Stimulated activated CD4-positive, alpha-beta T cell treated with anti-CD3 and anti-CD28 coated beads, Interleukin-4, amount 100 ng/mL, for 48 hours (primary cell): Measurements from ENCODE around the gene KCNAB2.

Experiments used
- DNase-seq, 2 donors: peaks; one replicate each; pipeline ENCODE4 v3.0.0-alpha.2; 2020; ENCODE audit warnings: low read depth in 2 of 2

The KCNAB2 gene

DNA sequence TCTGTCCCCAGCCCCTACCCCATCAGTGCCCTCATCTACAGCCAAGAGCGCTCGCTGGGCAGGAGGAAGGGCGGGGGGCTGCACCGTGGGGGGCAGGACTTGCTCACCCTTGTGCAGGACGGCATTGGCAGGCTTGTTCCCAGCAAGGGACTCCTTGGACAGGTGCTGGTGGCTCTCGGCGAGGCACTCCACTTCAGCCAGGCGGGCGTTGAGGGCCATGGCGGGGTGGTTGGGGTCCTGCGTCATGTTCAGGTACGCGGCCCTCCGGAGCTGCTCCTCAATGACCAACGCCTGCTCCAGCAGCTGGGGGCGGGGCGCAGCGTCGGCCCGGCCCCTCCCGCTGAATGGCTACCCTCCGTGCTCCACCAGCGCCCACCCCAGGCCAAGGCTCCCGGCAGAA is 64.0 kb downstream of the KCNAB2 start:
- DNase-seq: no peak

DNA sequence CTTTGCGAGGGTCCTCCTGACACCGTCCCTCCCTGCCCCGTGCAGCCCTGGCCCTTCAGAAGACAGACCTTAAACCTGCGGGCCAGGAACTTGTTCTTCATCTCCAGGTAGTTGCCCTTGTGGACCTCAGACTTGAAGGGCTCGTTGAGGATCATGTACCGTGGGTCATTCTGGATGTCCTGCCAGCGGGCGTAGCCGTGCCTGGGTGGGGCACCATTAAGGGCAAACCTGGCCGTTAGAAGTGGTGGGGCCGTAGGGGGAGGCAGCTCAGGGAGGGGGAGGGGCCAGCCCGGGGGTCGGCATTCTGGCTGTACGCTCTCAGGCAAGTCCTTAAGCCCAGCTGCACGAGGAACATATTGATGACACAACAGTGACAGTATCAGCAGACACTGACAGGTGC is 64.6 kb downstream of the KCNAB2 start:
- DNase-seq: no peak

GRCh38 chr1:6111571-6111970 is 65.9 kb downstream of the KCNAB2 start:
- no peak for DNase-seq

DNA sequence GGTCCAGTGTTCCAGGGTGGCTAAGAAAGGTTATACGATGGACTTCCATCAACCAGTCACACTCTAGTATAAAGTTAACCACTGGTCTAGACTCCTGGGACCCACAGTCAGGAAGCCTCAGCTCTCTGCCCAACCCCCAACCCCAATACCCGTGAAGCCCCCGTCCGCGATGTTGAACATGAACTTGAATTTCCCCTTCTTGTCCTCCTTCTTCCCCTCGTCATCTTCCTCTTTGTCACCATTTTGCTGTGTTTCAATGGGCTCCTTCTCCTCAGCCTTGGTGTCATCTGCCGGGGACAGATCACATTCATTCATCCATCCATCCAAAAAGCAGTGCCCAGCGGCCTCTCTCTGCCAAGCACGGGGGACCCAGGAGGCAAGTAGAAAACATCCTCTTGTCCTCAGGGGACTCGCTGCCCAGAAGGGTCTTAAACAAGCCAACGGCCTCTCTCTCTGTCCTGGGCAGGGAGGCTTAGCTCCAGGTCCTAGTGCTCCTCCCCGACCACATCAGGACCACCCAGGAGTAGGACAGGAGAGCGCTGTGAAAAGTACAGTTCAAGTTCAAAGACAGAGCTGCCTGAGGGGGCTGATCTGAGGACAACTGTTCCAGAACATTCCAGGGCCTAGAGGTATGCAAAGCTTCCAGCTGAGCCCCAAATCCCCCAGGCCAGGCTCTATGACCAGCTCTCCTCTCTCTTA is 66.5 kb downstream of the KCNAB2 start:
- DNase-seq: no peak

GRCh38 chr1:6112690-6113005 is 67.0 kb downstream of the KCNAB2 start:
- no peak for DNase-seq

DNA sequence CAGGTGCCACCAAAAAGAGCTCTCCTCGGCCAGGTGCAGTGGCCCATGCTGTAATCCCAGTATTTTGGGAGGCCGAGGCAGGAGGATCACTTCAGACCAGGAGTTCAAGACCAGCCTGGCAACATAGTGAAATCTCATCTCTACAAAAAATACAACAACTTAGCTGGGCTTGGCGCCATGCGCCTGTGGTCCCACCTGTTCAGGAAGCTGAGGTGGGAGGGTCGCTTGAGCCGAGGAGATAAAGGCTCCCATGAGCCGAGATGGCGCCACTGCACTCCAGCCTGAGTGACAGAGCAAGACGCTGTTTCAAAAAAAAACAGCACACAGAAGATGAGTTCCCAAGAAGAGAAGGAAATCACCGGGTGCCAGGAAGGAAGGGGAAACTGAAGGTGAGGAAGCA is 67.4 kb downstream of the KCNAB2 start:
- DNase-seq: no peak

GRCh38 chr1:6113745-6114144 is 68.1 kb downstream of the KCNAB2 start:
- DNase-seq: no peak

DNA sequence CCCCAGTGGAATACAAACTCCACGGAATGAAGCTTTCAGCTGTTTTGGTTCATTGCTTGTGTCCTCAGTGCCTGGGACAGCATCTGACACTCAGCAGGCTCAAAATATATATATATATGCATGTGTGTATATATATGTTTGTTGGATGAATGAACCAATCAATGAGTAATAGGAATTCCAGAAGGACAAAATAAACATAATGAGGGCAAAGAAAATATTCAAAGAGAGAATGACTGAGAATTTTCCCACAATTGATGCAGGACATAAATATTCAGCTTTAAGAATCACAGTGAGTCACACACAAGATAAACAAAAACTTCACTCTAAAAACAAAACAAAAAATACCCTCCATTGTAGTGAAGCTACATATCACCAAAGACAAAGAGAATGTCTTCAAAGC is 70.4 kb downstream of the KCNAB2 start:
- DNase-seq: no peak

- no peak for DNase-seq
Measured at GRCh38 chr1:6117064-6117463, 71.4 kb downstream of the KCNAB2 start.

GRCh38 chr1:6117624-6118023 is 71.9 kb downstream of the KCNAB2 start:
- no peak for DNase-seq

GRCh38 chr1:6118415-6118814 is 72.7 kb downstream of the KCNAB2 start:
- no peak for DNase-seq

- no peak for DNase-seq
Measured at GRCh38 chr1:6121021-6121421, 75.3 kb downstream of the KCNAB2 start.

- DNase-seq: no peak
Measured at GRCh38 chr1:6121651-6122370, 76.1 kb downstream of the KCNAB2 start.

DNA sequence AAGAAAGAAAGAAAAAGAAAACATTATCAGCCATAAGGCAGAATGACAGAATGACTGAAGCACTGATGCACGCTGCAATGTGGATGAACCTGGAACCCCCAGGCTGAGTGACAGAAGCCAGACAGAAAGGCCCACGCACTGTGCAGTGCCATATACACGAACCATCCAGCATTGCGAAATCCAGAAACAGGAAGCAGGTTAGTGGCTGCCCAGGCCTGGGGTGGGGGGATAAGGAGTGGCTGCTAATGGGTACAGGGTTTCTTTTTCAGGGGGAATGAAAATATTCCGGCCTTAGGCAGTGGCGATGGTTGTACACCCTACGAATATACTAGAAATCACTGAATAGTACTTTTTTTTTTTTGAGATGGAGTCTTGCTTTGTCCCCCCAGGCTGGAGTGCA is 77.4 kb downstream of the KCNAB2 start:
- no peak for DNase-seq

DNA sequence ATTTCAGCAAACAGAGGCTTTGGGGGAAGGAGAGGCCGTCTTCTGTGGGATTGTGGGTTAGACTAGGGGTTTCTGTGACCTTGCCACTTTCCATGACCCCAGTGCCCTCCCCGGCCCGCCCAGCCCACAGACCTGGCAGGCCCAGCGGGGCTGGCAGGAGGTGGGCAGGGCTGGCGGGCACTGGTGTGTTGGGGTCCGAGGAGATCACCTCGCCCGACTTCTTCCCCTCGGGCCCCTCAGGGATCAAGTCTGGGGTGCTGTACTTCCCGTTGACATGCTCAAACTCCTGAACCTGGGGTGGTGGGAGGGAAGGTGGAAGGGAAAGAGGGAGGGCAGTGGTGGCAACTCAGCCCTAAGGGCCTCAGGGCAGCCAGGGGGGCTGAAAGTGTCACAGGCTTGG is 78.1 kb downstream of the KCNAB2 start:
- no peak for DNase-seq

GRCh38 chr1:6124341-6124740 is 78.7 kb downstream of the KCNAB2 start:
- DNase-seq: no peak

DNA sequence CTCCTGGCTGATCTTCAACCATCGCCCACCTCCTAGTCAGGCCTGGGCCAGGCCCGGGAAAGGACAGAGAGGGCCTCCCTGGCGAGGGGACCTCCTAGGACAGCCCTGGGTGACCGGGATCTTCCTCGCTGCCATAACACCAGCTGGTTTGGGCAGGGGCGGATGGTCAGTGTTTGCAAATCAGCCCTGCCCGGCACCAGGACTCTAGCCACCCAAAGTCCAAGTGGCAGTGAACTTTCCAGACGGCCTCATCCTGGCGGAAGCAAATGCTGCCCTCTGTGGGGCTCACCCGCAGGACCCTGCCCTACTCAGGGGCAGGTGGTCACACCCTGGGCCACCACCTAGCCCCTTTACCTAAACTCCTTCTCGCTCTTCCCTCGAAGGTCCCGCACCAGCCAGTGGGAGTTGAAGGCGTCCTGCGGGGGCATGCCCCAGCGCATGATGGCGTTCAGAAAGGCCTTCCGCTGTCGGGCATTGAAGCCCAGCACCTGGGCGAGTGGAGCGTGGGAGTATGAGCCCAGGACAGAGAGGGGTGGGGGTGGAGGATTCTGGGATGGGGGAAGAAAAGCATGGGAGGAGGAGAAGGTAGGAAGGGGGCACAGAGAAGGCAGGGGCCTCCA is 79.2 kb downstream of the KCNAB2 start:
- DNase-seq: no peak

DNA sequence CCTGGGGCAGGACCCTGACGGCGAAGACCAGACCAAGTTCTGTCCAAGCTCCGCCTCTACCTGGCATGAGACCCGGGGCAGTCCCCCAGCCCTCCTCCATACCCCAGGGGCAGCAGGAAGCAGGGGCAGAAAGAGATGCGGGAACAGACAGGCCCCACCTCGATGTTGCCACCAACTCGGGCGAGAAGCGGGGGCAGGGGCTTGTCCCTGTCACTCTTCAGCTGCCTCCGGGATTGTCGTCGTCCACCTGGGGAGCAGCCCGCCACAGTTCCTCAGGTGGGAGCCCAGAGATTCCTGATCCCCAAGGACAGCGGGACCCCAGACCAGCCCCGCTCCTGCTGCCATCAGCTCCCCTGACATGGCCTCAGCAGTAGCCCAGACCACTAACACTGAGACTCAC is 79.7 kb downstream of the KCNAB2 start:
- no peak for DNase-seq

GRCh38 chr1:6126028-6126427 is 80.3 kb downstream of the KCNAB2 start:
- no peak for DNase-seq

DNA sequence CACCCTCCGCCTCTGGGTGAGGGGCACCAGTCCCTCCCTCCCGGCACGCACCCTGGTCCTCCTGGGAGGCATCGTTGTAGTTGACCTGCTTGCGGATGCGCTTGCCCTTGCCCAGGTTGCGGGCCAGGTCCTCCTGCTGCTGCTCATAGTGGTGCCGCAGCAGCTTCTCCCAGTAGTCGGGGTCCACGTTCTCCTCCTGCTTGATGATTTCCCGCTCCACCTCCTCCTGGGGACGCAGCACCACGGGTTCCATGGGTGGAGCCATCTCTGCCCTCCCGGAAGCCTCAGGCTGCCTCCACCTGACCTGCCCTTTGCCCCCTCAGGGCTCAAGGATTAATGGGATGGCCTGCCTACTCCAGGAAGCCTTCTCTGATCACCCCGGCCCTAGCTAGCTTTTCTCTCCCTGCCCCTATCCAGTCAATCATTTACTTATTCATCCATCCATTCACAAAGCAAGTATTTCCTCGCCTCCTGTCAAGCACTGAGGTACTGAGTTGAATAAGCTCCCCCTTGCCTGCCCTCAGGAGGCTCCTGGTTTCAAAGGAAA is 80.9 kb downstream of the KCNAB2 start:
- no peak for DNase-seq

DNA sequence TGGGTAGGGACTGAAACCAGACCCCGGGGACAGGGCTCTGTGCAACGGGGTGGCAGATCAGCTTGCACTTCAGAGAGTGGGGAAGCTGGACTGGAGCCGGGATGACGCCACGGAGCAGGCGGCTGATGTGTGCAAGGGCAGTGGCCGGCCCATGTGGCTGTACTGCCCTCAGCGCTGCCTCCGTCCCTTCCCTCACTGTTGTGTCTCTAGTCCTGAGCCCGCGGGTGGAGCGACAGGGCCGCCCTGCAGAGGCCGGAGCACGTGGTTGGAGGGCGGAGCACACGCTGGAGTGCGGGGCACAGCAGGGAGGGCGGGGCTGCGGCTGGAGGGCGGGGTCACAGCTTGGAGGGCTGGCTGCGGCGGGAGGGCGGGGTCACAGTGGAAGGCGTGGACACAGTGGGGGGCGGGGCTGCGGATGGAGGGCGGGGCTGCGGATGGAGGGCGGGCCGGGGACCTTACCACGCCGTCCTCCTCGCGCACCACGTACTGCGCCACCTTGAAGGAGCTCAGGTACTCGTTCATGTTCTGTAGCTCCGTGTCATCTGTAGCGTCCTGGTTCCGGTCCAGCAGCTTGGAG is 82.0 kb downstream of the KCNAB2 start:
- peak; percentile 65 to 87 for DNase-seq

DNA sequence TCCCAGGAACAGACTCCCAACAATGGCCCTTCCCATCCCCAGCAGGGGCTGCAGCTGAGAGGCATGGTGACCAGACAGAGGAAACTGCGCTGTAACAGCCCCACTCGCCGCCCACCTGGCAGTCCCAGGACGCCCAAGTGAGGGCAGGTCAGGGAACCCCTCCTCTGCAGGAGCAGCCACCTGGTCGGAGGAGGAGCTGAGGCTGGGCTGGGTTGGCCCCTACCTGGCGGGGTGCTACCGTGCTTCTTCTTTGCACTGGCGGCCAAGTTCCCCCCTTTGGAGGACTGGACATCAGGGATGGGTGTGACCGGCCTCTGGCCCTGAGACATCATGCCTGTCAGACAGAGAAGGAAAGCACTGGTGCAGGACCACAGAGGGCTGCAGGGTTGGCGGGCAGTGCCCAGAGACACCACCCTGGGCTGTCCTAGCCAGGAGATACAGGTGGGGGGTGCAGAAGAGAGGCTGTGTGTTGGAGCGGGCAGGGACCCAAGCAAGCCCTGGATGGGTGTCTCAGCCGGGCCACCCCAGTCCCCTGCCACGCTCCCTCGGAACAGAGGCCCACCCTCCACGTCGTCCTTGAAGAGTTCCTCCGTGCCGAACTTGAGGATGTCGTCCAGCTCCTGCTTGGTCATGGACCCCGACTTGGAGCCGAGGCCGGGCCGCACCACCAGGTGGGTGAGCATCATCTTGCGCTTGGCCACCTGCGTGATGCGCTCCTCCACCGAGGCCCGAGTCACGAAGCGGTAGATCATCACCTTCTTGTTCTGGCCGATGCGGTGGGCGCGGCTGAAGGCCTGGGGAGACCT is 82.8 kb downstream of the KCNAB2 start:
- DNase-seq: no peak
